Esophagus muscularis mucosa (tissue), 4 donors: ENCODE measurements around the gene MAPK7. TPM values are rescaled to one million over a fixed set of nuclear protein-coding genes. Genes with fewer than 3 reads are reported as not detected.

Experiments used
- DNase-seq: peaks from one replicate; pipeline ENCODE4 v3.0.0-alpha.2; 2017; ENCODE audit errors: extremely low spot score
- H3K27ac ChIP-seq, 4 donors: fragments of 200-600 bp; sonication (generic); replicated peaks in 1 of 4; 1 replicate in 3 of 4; 2 replicates in 1 of 4; pipeline ENCODE4 v1.5.1; 2016 to 2019; ENCODE audit warnings: mild to moderate bottlenecking in 1 of 4
- H3K27me3 ChIP-seq, 4 donors: fragments of 200-600 bp; sonication (generic); one replicate each; pipeline versions ENCODE4 v1.5.1 to v1.6.0; 2016 to 2019
- H3K36me3 ChIP-seq, 4 donors: fragments of 200-600 bp; sonication (generic); one replicate each; pipeline ENCODE4 v1.5.1; 2016 to 2019
- H3K4me1 ChIP-seq, 4 donors: fragments of 200-600 bp; sonication (generic); one replicate each; pipeline ENCODE4 v1.5.1; 2016 to 2019
- H3K4me3 ChIP-seq, 4 donors: fragments of 200-600 bp; sonication (generic); 1 replicate in 2 of 4; 2 replicates in 2 of 4; pipeline ENCODE4 v1.5.1; 2016 to 2019; ENCODE audit warnings: mild to moderate bottlenecking in 4 of 4, moderate library complexity in 1 of 4
- H3K9me3 ChIP-seq, 4 donors: fragments of 200-600 bp; sonication (generic); 1 replicate in 3 of 4; 2 replicates in 1 of 4; pipeline ENCODE4 v1.5.1; 2016 to 2019
- CTCF ChIP-seq, 3 experiments: fragments of 200-600 bp in 2 of 3; fragments of 450-650 bp in 1 of 3; sonication (generic) in 2 of 3; IDR thresholded peaks; one replicate each; pipeline ENCODE4 v1.5.1; 2017 to 2019; ENCODE audit warnings: antibody characterized with exemption in 3 of 3, mild to moderate bottlenecking in 2 of 3, moderate library complexity in 1 of 3
- EP300 ChIP-seq: sonication (generic); formaldehyde crosslinking; IDR thresholded peaks from one replicate; pipeline ENCODE4 v1.6.1; 2017; ENCODE audit warnings: antibody characterized with exemption
- POLR2A ChIP-seq: fragments of 450-650 bp; IDR thresholded peaks from one replicate; pipeline ENCODE4 v1.6.1; 2017; ENCODE audit warnings: antibody characterized with exemption, moderate library complexity, mild to moderate bottlenecking, low read depth
- POLR2AphosphoS5 ChIP-seq, 2 donors: sonication (generic); formaldehyde crosslinking; IDR thresholded peaks; one replicate each; pipeline ENCODE4 v1.6.1; 2017; ENCODE audit warnings: antibody characterized with exemption in 2 of 2
- WGBS: methylation state at CpG from one replicate; pipeline ENCODE4 v1.1.5; 2018; 5-methylcytosine and 5-hydroxymethylcytosine counted together
- intact Hi-C: fragments of 100-400 bp; cut with DNase I; formaldehyde crosslinking; loops from one replicate; pipeline ENCODE4 v1.15.1; 2023
- total RNA-seq, 4 donors: library from RNA; depleted of rRNA; stranded (reverse); fragments of >200 nt; gene quantifications; one replicate each; pipeline versions ENCODE4 v1.1.0 to v1.2.1, GENCODE V29; 2016

Gene MAPK7
- total RNA-seq, 4 donors from 2014 or later: 26.3 to 41.4 (median 33.2) TPM

GRCh38 chr17:19361326-19361725, 17.0 kb upstream of the MAPK7 start:
- TF ChIP-seq EP300 (no peak), POLR2AphosphoS5 (IDR thresholded peaks at IDR 0.05) (no peak), CTCF (IDR thresholded peaks at IDR 0.05) (no peak), POLR2A (no peak)
- H3K4me3 ChIP-seq: no peak overlapping the region
- DNase-seq: no peak
- H3K36me3 ChIP-seq: peaks cover 0 to 19% (median 6%) of the 10 kb centered on the region in 4 donors
- peaks cover 10 to 22% (median 19%) of the 10 kb centered on the region in 4 donors for H3K4me1 ChIP-seq
- H3K9me3 ChIP-seq: no peaks in the 10 kb centered on the region
- WGBS: 75% methylated on average over 6 of the region's 6 CpGs
- H3K27ac ChIP-seq: peak overlapping the region in 1 of 4 donors; percentile 87
- no peaks in the 10 kb centered on the region for H3K27me3 ChIP-seq
- intact Hi-C loops: loop anchor here (10.0 kb wide), 2 partner anchors 143 to 403 kb away; no protein-coding TSS in a partner anchor

DNA sequence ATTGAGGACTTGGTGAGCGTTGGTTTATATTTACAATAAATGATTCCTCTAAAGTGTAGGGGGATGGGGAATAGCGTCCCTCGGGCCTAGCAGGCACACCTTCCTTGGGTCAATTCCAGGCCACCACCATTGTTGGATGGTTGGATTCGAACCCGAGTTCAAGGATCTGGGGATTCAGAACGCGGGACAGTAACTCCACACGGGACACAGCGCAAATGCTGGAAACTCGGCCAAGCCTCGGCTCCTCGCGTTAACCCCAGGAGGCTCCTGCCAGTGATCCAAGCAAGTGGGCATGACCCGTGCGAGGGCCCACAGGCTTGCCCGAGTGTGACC, 16.4 kb upstream of the MAPK7 start:
- no peak for DNase-seq
- peak overlapping the region; percentile 66 to 80 (median 68) for H3K4me3 ChIP-seq
- TF ChIP-seq EP300 (no peak), POLR2AphosphoS5 (IDR thresholded peaks at IDR 0.05) (no peak), CTCF (IDR thresholded peaks at IDR 0.05) (no peak), POLR2A (no peak)
- H3K27me3 ChIP-seq: no peaks in the 10 kb centered on the region
- intact Hi-C loops: loop anchor here (10.0 kb wide), 2 partner anchors 143 to 403 kb away; no protein-coding TSS in a partner anchor
- H3K36me3 ChIP-seq: peaks cover 0 to 14% (median 4%) of the 10 kb centered on the region in 4 donors
- H3K27ac ChIP-seq: peak overlapping the region; percentile 79 to 89 (median 86)
- peaks cover 10 to 22% (median 19%) of the 10 kb centered on the region in 4 donors for H3K4me1 ChIP-seq
- 51% methylated on average over 5 of the region's 16 CpGs for WGBS
- H3K9me3 ChIP-seq: no peaks in the 10 kb centered on the region

DNA sequence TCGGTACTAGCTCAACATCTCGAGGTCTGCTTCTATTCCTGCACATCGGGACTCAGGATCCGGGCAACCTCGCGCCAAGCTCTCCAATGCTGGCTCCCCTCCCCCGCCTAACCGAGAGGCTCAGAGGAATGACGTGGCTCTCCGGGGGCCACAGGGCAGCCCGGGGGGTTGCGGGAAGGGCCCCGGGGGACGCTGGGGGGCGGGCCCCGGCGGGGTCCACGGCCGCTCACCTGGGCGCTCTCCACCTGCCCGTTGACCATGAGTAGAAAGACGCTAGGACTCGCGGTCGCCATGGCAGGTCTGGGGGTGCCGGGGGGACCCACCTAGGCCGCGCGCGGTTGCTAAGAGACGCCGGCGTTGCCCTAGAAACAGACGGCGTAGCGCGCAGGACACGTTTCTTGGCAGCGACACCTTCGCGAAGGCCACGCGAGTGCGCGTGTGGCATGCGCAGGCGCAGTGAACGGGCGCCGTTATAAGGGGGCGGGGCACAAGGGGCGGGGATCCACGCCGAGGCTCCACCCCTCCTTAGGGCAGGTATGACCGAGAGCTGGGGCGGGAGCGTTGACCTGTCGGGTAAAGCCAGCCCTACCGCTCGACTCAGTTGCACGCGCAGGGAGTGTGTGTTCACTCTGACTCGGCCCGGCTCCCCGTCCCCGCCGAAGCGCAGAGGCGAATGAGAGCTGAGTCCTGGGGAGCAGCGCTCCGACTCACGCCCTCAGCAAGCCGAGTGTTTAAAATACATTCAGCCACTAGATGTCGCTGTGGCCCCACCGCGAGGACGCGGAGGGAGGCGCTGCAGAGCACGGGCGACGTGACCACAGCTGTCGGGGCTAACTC, 15.8 kb upstream of the MAPK7 start, which contains the start of gene B9D1:
TSS of gene B9D1 (minus strand) at position 447 of the 837 bp plus-strand sequence. CDS start at position 293, 154 bp downstream.
- H3K27me3 ChIP-seq: no peaks in the 10 kb centered on the region

GRCh38 chr17:19363114-19363438, 15.2 kb upstream of the MAPK7 start:
- Histone ChIP-seq H3K4me3 (peak overlapping the region; percentile 66 to 80 (median 68)), H3K36me3 (peaks cover 0 to 5% (median 1%) of the 10 kb centered on the region in 4 donors), H3K27me3 (no peaks in the 10 kb centered on the region), H3K27ac (peak overlapping the region; percentile 79 to 89 (median 86)), H3K4me1 (peaks cover 10 to 22% (median 19%) of the 10 kb centered on the region in 4 donors), H3K9me3 (no peaks in the 10 kb centered on the region)
- TF ChIP-seq CTCF (IDR thresholded peaks at IDR 0.05): peak in 1 of 3 experiments; percentile 3
- no peak for TF ChIP-seq POLR2AphosphoS5 (IDR thresholded peaks at IDR 0.05)
- WGBS: 40% methylated on average over 13 of the region's 14 CpGs
- DNase-seq: no peak
- intact Hi-C loops: loop anchor here (1.0 to 10.0 kb wide), 3 partner anchors 84 to 402 kb away; no protein-coding TSS in a partner anchor

More for the DNA sequence above, 15.8 kb upstream of the MAPK7 start, which contains the start of gene B9D1:
- intact Hi-C loops: loop anchor here (1.0 to 10.0 kb wide), 3 partner anchors 85 to 402 kb away; no protein-coding TSS in a partner anchor
- peak; percentile 97 for DNase-seq
- peaks cover 0 to 8% (median 1%) of the 10 kb centered on the region in 4 donors for H3K36me3 ChIP-seq
- H3K4me1 ChIP-seq: peaks cover 10 to 22% (median 19%) of the 10 kb centered on the region in 4 donors
- H3K9me3 ChIP-seq: no peaks in the 10 kb centered on the region
- WGBS: under 1% methylated on average over 31 of the region's 83 CpGs
- peak within 1 kb of the TSS; percentile 79 to 89 (median 86) for H3K27ac ChIP-seq
- peak within 1 kb of the TSS; percentile 66 to 80 (median 68) for H3K4me3 ChIP-seq
- TF ChIP-seq POLR2A: no peak
- no peak for TF ChIP-seq EP300
- peak; percentile 96 to 99 (median 97) for TF ChIP-seq CTCF (IDR thresholded peaks at IDR 0.05)
- TF ChIP-seq POLR2AphosphoS5 (IDR thresholded peaks at IDR 0.05): peak; percentile 74 to 85
